HepG2 (cell line): ENCODE measurements around the gene DOCK4. TPM values are rescaled to one million over a fixed set of nuclear protein-coding genes. Genes with fewer than 3 reads are reported as not detected.

Experiments used
- ATAC-seq: fragments of 200-7000 bp; cut with Tn5 transposase; 3 replicates; pipeline ENCODE4 v1.9.1; 2020; ENCODE audit warnings: mild to moderate bottlenecking, moderate library complexity
- BruUV-seq: library from RNA; stranded (reverse); fragments of 400-500 nt; replicated peaks from 2 replicates; lab custom pipeline; 2021; lab: Mats Ljungman, UMichigan
- CTCF ChIA-PET: fragments of 300-600 bp; formaldehyde crosslinking; extraction: SDS; loops from one replicate; lab custom pipeline; 2021; ENCODE audit warnings: low total read pairs, inconsistent platforms, low intra/inter-chr PET ratio; lab: Yijun Ruan, JAX
- POLR2A ChIA-PET: fragments of 350-600 bp; sonication (Branson Sonifier 250); formaldehyde crosslinking; loops from one replicate; lab custom pipeline; 2020; ENCODE audit warnings: antibody characterized with exemption, inconsistent platforms; lab: Yijun Ruan, JAX
- DNase-seq: peaks from one replicate; pipeline ENCODE4 v3.0.0-alpha.2; 2015; ENCODE audit warnings: low spot score
- FAIRE-seq: peaks from 3 replicates; lab custom pipeline; 2011; peaks lifted over from hg19 to GRCh38; lab: Jason Lieb, UNC
- H2AFZ ChIP-seq: one replicate; pipeline ENCODE4 v1.6.1; 2011; ENCODE audit warnings: low read length, inconsistent platforms
- H3K27ac ChIP-seq: fragments of 300-600 bp; 3 replicates; pipeline ENCODE4 v1.8.0; 2011; ENCODE audit warnings: mixed run types, mild to moderate bottlenecking, mixed read lengths, low read length, inconsistent platforms; ENCODE audit not compliant: insufficient read depth; ENCODE audit errors: extremely low read length
- H3K27me3 ChIP-seq, 2 experiments: fragments of 200-600 bp in 1 of 2; 2 replicates in 1 of 2; 3 replicates in 1 of 2; pipeline versions ENCODE4 v1.6.0 to v1.8.0; 2011; ENCODE audit warnings: low read length in 2 of 2, mild to moderate bottlenecking in 2 of 2, moderate library complexity in 2 of 2, inconsistent platforms in 1 of 2; ENCODE audit not compliant: insufficient read depth in 2 of 2, control insufficient read depth in 1 of 2
- H3K36me3 ChIP-seq, 2 experiments: fragments of 200-600 bp in 1 of 2; replicated peaks in 1 of 2; 2 replicates in 1 of 2; 3 replicates in 1 of 2; pipeline versions ENCODE4 v1.5.1 to v1.8.0; 2011; ENCODE audit warnings: low read length in 2 of 2, inconsistent platforms in 1 of 2; ENCODE audit not compliant: insufficient read depth in 2 of 2, control insufficient read depth in 1 of 2
- H3K4me1 ChIP-seq: 2 replicates; pipeline ENCODE4 v1.5.1; 2012; ENCODE audit warnings: low read length, inconsistent platforms; ENCODE audit not compliant: insufficient read depth
- H3K4me2 ChIP-seq: 2 replicates; pipeline ENCODE4 v1.6.0; 2011; ENCODE audit warnings: low read depth, low read length, inconsistent platforms
- H3K4me3 ChIP-seq, 3 experiments: fragments of 200-600 bp in 1 of 3; sonication (generic), shearing (Covaris generic) in 1 of 3; replicated peaks in 1 of 3; 2 replicates each; pipeline ENCODE4 v1.5.1; 2011 to 2016; ENCODE audit warnings: low read length in 3 of 3, inconsistent platforms in 2 of 3, low read depth in 2 of 3, mild to moderate bottlenecking in 2 of 3, control low read depth in 1 of 3, mixed read lengths in 1 of 3; ENCODE audit not compliant: insufficient read depth in 1 of 3
- H3K79me2 ChIP-seq: one replicate; pipeline ENCODE4 v1.6.1; 2011; ENCODE audit warnings: low read length, inconsistent platforms; ENCODE audit not compliant: insufficient read depth
- H3K9ac ChIP-seq: 2 replicates; pipeline ENCODE4 v1.6.0; 2011; ENCODE audit warnings: mild to moderate bottlenecking, low read depth, low read length, inconsistent platforms; ENCODE audit not compliant: insufficient read depth
- H3K9me3 ChIP-seq: 2 replicates; pipeline ENCODE4 v1.5.1; 2012; ENCODE audit warnings: mild to moderate bottlenecking, low read length
- H4K20me1 ChIP-seq: 2 replicates; pipeline ENCODE4 v1.6.0; 2011; ENCODE audit warnings: inconsistent platforms, mild to moderate bottlenecking, low read length, moderate library complexity; ENCODE audit not compliant: insufficient read depth
- CEBPB ChIP-seq: IDR thresholded peaks from 2 replicates; pipeline ENCODE4 v1.6.1; 2011; ENCODE audit warnings: low read depth, low read length, improper control_type of control experiment, borderline replicate concordance
- FOXM1 ChIP-seq: sonication (generic); formaldehyde crosslinking; IDR thresholded peaks from 2 replicates; pipeline ENCODE4 v1.5.0; 2020; ENCODE audit warnings: missing genetic modification reagents
- HOXA3 ChIP-seq: sonication (generic); formaldehyde crosslinking; IDR thresholded peaks from 2 replicates; pipeline ENCODE4 v1.5.0; 2020; ENCODE audit warnings: missing genetic modification reagents
- RXRB ChIP-seq: IDR thresholded peaks from 2 replicates; pipeline ENCODE4 v1.6.1; 2016; ENCODE audit warnings: borderline replicate concordance, missing genetic modification reagents, missing compliant biosample characterization
- SRSF9 ChIP-seq: fragments of 200-400 bp; formaldehyde crosslinking; IDR thresholded peaks from 2 replicates; pipeline ENCODE4 v1.6.1; 2018; ENCODE audit warnings: borderline replicate concordance, mild to moderate bottlenecking, low read depth, low read length; ENCODE audit not compliant: insufficient read depth, poor library complexity, severe bottlenecking
- THYN1 ChIP-seq: sonication (generic); formaldehyde crosslinking; IDR thresholded peaks from 2 replicates; pipeline ENCODE4 v1.8.1; 2023; ENCODE audit warnings: low read depth, mild to moderate bottlenecking, moderate library complexity, missing genetic modification reagents, borderline replicate concordance
- whole genome bisulfite sequencing: methylation state at CpG from one replicate; pipeline ENCODE4 v1.1.6; 2017; ENCODE audit warnings: low lambda C conversion rate; 5-methylcytosine and 5-hydroxymethylcytosine counted together
- in situ Hi-C: cut with HindIII; loops from 2 replicates; pipeline ENCODE4 v1.10.0; 2017; ENCODE audit warnings: low pct_unique_long_range_greater_than_20kb; ENCODE audit not compliant: extremely low pct_ligation_motif_present
- intact Hi-C: fragments of 100-400 bp; cut with micrococcal nuclease; formaldehyde crosslinking; loops from one replicate; pipeline ENCODE4 v1.10.0; 2022; ENCODE audit not compliant: unreplicated experiment
- polyA plus RNA-seq, 8 experiments: library from polyadenylated mRNA; depleted of rRNA in 3 of 8; stranded (reverse) in 7 of 8; unstranded in 1 of 8; fragments of >200 nt; fragmentation: Illumina TruSeq in 4 of 8; extraction: Trizol in 4 of 8; gene quantifications; 2 replicates each; pipeline versions ENCODE4 v1.2.1 to v1.2.3, GENCODE V29; 2011 to 2016; ENCODE audit warnings: low read depth in 4 of 8, missing spikeins in 1 of 8, mixed read lengths in 1 of 8; ENCODE audit not compliant: insufficient read depth in 1 of 8
- total RNA-seq, 5 experiments: library from RNA; depleted of rRNA; stranded (reverse); fragments of >200 nt; fragmentation: Illumina TruSeq; extraction: Trizol; gene quantifications; 2 replicates each; pipeline ENCODE4 v1.2.3, GENCODE V29; 2016; ENCODE audit warnings: low read depth in 1 of 5
- TF ChIP-seq, protein P1 (sequence below): sonication (generic); formaldehyde crosslinking; IDR thresholded peaks from 2 replicates; pipeline ENCODE4 v1.4.0; 2020; ENCODE audit warnings: missing genetic modification reagents, mild to moderate bottlenecking, borderline replicate concordance
- TF ChIP-seq, protein P2 (sequence below): sonication (generic); formaldehyde crosslinking; IDR thresholded peaks from 2 replicates; pipeline ENCODE4 v1.9.0; 2021; ENCODE audit warnings: missing genetic modification reagents, borderline replicate concordance
- TF ChIP-seq, protein P3 (sequence below): sonication (generic); formaldehyde crosslinking; IDR thresholded peaks from 2 replicates; pipeline ENCODE4 v1.8.0; 2022; ENCODE audit warnings: low read depth, missing genetic modification reagents

DOCK4 gene
- total and polyA plus RNA-seq, 2 of the 13 experiments (the other 11 are each of a cell fraction or from before 2014, with no cell fraction given) = 13.5 to 17.4 TPM

DNA sequence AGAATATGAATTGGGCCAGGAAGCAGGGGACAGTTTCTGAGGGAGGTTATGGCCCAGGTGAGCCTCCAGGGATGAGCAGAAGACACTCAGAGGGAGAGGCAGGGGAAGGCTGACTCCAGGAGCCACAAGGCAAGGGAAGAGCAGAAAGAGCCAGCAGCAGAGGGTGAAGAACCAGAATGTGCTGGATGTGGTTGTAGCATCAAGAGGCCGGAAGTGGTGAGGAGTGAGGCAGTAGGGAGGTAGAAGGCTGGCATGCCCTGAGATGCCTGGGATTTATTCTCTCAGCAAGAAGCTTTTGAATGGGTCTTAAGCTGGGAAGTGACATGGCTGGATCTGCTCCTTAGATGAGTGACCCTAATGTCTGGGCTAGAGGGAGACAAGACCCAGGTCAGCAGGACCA lies 311.7 kb downstream of the DOCK4 start (continued):
- TF ChIP-seq, protein P1, sequence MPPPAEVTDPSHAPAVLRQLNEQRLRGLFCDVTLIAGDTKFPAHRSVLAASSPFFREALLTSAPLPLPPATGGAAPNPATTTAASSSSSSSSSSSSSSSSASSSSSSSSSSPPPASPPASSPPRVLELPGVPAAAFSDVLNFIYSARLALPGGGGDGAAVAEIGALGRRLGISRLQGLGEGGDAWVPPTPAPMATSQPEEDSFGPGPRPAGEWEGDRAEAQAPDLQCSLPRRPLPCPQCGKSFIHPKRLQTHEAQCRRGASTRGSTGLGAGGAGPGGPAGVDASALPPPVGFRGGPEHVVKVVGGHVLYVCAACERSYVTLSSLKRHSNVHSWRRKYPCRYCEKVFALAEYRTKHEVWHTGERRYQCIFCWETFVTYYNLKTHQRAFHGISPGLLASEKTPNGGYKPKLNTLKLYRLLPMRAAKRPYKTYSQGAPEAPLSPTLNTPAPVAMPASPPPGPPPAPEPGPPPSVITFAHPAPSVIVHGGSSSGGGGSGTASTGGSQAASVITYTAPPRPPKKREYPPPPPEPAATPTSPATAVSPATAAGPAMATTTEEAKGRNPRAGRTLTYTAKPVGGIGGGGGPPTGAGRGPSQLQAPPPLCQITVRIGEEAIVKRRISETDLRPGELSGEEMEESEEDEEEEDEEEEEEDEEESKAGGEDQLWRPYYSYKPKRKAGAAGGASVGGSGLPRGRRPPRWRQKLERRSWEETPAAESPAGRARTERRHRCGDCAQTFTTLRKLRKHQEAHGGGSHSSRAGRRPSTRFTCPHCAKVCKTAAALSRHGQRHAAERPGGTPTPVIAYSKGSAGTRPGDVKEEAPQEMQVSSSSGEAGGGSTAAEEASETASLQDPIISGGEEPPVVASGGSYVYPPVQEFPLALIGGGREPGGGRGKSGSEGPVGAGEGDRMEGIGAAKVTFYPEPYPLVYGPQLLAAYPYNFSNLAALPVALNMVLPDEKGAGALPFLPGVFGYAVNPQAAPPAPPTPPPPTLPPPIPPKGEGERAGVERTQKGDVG (CRISPR knock-in tag) = no peak

DNA sequence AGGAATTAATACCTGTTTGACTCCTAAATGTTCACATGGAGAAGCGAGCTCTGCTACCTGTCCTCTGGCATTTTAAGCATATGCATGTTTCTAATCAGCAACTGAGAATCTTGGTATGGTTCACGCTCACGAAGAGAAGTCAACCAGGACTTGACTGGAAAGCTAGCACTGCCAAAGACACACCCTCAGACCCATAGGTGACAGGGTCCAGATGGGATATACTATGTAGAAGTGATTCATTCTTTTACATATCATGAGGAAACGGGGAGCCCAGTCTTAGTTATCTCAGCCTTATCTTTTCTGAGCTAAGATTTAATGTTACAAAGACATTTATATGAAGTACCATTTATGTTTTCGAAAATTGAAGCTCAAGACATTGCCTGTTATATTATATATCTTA lies 313.0 kb downstream of the DOCK4 start:
- H4K20me1 ChIP-seq = no peaks in the 10 kb centered on the region
- H3K4me3 ChIP-seq = no peak overlapping the region
- DNase-seq = no peak
- 95% methylated on average over 5 of the region's 5 CpGs for WGBS
- TF ChIP-seq RXRB (CRISPR knock-in tag) (no peak), SRSF9 (no peak), CEBPB (no peak), HOXA3 (CRISPR knock-in tag) (no peak), THYN1 (CRISPR knock-in tag) (no peak), FOXM1 (no peak)
- TF ChIP-seq, protein P2, sequence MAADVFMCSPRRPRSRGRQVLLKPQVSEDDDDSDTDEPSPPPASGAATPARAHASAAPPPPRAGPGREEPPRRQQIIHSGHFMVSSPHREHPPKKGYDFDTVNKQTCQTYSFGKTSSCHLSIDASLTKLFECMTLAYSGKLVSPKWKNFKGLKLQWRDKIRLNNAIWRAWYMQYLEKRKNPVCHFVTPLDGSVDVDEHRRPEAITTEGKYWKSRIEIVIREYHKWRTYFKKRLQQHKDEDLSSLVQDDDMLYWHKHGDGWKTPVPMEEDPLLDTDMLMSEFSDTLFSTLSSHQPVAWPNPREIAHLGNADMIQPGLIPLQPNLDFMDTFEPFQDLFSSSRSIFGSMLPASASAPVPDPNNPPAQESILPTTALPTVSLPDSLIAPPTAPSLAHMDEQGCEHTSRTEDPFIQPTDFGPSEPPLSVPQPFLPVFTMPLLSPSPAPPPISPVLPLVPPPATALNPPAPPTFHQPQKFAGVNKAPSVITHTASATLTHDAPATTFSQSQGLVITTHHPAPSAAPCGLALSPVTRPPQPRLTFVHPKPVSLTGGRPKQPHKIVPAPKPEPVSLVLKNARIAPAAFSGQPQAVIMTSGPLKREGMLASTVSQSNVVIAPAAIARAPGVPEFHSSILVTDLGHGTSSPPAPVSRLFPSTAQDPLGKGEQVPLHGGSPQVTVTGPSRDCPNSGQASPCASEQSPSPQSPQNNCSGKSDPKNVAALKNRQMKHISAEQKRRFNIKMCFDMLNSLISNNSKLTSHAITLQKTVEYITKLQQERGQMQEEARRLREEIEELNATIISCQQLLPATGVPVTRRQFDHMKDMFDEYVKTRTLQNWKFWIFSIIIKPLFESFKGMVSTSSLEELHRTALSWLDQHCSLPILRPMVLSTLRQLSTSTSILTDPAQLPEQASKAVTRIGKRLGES (CRISPR knock-in tag) = no peak
- TF ChIP-seq, protein P3, sequence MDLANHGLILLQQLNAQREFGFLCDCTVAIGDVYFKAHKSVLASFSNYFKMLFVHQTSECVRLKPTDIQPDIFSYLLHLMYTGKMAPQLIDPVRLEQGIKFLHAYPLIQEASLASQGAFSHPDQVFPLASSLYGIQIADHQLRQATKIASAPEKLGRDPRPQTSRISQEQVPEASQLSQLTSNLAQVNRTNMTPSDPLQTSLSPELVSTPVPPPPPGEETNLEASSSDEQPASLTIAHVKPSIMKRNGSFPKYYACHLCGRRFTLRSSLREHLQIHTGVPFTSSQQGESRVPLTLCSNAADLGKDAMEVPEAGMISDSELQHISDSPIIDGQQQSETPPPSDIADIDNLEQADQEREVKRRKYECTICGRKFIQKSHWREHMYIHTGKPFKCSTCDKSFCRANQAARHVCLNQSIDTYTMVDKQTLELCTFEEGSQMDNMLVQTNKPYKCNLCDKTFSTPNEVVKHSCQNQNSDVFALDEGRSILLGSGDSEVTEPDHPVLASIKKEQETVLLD (CRISPR knock-in tag) = no peak
- H2AFZ ChIP-seq = no peak overlapping the region
- no peaks in the 10 kb centered on the region for H3K9me3 ChIP-seq
- no peaks in the 10 kb centered on the region for H3K79me2 ChIP-seq
- no peaks in the 10 kb centered on the region for H3K27me3 ChIP-seq
- BruUV-seq = no TSS peak
- in situ Hi-C loops = no loop called here
- no peak overlapping the region for H3K9ac ChIP-seq
- intact Hi-C loops = no loop called here
- ChIA-PET POLR2A (no interaction called here), CTCF (no interaction called here)
- no peak overlapping the region for H3K4me2 ChIP-seq
- H3K36me3 ChIP-seq = peaks cover 3 to 18% of the 10 kb centered on the region in 2 experiments; a peak in 2 of 5 replicates
- ATAC-seq = no peak
- H3K27ac ChIP-seq = no peak overlapping the region
- no peaks in the 10 kb centered on the region for H3K4me1 ChIP-seq
- FAIRE-seq = no peak
